ENCODE measurements around the gene PTPRU.

DNA sequence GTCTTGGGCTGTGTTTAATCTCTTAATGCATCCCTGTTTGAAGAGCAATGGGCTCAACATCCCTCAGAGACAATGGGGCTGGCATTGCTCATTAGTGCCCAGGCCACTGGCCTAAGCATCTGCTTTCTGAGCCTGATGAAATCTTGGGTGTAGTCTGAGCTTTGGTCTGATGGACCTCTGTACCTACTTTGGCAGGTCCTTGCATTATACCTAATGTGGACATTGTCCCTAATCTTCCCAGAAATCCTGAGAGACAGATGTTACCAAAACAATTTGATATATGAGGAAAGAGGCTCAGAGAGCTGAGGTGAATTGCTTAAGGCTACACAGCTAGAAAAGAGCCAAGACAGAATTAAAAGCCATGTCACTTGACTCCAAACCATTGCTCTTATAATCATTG is 95.0 kb downstream of the PTPRU start:
- TF ChIP-seq, protein P1, sequence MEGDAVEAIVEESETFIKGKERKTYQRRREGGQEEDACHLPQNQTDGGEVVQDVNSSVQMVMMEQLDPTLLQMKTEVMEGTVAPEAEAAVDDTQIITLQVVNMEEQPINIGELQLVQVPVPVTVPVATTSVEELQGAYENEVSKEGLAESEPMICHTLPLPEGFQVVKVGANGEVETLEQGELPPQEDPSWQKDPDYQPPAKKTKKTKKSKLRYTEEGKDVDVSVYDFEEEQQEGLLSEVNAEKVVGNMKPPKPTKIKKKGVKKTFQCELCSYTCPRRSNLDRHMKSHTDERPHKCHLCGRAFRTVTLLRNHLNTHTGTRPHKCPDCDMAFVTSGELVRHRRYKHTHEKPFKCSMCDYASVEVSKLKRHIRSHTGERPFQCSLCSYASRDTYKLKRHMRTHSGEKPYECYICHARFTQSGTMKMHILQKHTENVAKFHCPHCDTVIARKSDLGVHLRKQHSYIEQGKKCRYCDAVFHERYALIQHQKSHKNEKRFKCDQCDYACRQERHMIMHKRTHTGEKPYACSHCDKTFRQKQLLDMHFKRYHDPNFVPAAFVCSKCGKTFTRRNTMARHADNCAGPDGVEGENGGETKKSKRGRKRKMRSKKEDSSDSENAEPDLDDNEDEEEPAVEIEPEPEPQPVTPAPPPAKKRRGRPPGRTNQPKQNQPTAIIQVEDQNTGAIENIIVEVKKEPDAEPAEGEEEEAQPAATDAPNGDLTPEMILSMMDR (IDR thresholded peaks at IDR 0.05): no peak
- TF ChIP-seq EP300 (IDR thresholded peaks at IDR 0.05) (no peak), POLR2AphosphoS5 (IDR thresholded peaks at IDR 0.05) (no peak), POLR2A (IDR thresholded peaks at IDR 0.05) (no peak)

Data from suprapubic skin (tissue), 4 donors.